Esophagus muscularis mucosa (tissue), 4 donors: ENCODE results near the gene SNX11. TPM values are rescaled to one million over a fixed set of nuclear protein-coding genes. Genes with fewer than 3 reads are reported as not detected.
A peak's percentile ranks its signal among the peaks of the same experiment; 100 is the strongest.
"Not testable (repeated sequence)": the region's sequence is repeated elsewhere in the genome, so short reads cannot be mapped to it uniquely, and the experiment has no call there.

Experiments used
- DNase-seq: peaks from one replicate; pipeline ENCODE4 v3.0.0-alpha.2; 2017; ENCODE audit errors: extremely low spot score
- H3K27ac ChIP-seq, 4 donors: fragments of 200-600 bp; sonication (generic); replicated peaks in 1 of 4; 1 replicate in 3 of 4; 2 replicates in 1 of 4; pipeline ENCODE4 v1.5.1; 2016 to 2019; ENCODE audit warnings: mild to moderate bottlenecking in 1 of 4
- H3K27me3 ChIP-seq, 4 donors: fragments of 200-600 bp; sonication (generic); one replicate each; pipeline versions ENCODE4 v1.5.1 to v1.6.0; 2016 to 2019
- H3K36me3 ChIP-seq, 4 donors: fragments of 200-600 bp; sonication (generic); one replicate each; pipeline ENCODE4 v1.5.1; 2016 to 2019
- H3K4me1 ChIP-seq, 4 donors: fragments of 200-600 bp; sonication (generic); one replicate each; pipeline ENCODE4 v1.5.1; 2016 to 2019
- H3K4me3 ChIP-seq, 4 donors: fragments of 200-600 bp; sonication (generic); 1 replicate in 2 of 4; 2 replicates in 2 of 4; pipeline ENCODE4 v1.5.1; 2016 to 2019; ENCODE audit warnings: mild to moderate bottlenecking in 4 of 4, moderate library complexity in 1 of 4
- H3K9me3 ChIP-seq, 4 donors: fragments of 200-600 bp; sonication (generic); 1 replicate in 3 of 4; 2 replicates in 1 of 4; pipeline ENCODE4 v1.5.1; 2016 to 2019
- CTCF ChIP-seq, 3 experiments: fragments of 200-600 bp in 2 of 3; fragments of 450-650 bp in 1 of 3; sonication (generic) in 2 of 3; IDR thresholded peaks; one replicate each; pipeline ENCODE4 v1.5.1; 2017 to 2019; ENCODE audit warnings: antibody characterized with exemption in 3 of 3, mild to moderate bottlenecking in 2 of 3, moderate library complexity in 1 of 3
- EP300 ChIP-seq: sonication (generic); formaldehyde crosslinking; IDR thresholded peaks from one replicate; pipeline ENCODE4 v1.6.1; 2017; ENCODE audit warnings: antibody characterized with exemption
- POLR2A ChIP-seq: fragments of 450-650 bp; IDR thresholded peaks from one replicate; pipeline ENCODE4 v1.6.1; 2017; ENCODE audit warnings: antibody characterized with exemption, moderate library complexity, mild to moderate bottlenecking, low read depth
- POLR2AphosphoS5 ChIP-seq, 2 donors: sonication (generic); formaldehyde crosslinking; IDR thresholded peaks; one replicate each; pipeline ENCODE4 v1.6.1; 2017; ENCODE audit warnings: antibody characterized with exemption in 2 of 2
- WGBS: methylation state at CpG from one replicate; pipeline ENCODE4 v1.1.5; 2018; 5-methylcytosine and 5-hydroxymethylcytosine counted together
- intact Hi-C: fragments of 100-400 bp; cut with DNase I; formaldehyde crosslinking; loops from one replicate; pipeline ENCODE4 v1.15.1; 2023
- total RNA-seq, 4 donors: library from RNA; depleted of rRNA; stranded (reverse); fragments of >200 nt; gene quantifications; one replicate each; pipeline versions ENCODE4 v1.1.0 to v1.2.1, GENCODE V29; 2016

The SNX11 gene
- total RNA-seq, 4 donors from 2014 or later, result 16.1 to 22.0 (median 20.3) TPM

- Histone ChIP-seq H3K27me3 (no peaks in the 10 kb centered on the region), H3K4me3 (no peak overlapping the region), H3K9me3 (no peaks in the 10 kb centered on the region), H3K4me1 (peaks cover 7 to 31% (median 19%) of the 10 kb centered on the region in 4 donors), H3K27ac (no peak overlapping the region), H3K36me3 (peaks cover 16 to 85% (median 66%) of the 10 kb centered on the region in 4 donors)
- WGBS, result 61% methylated on average over 2 of the region's 3 CpGs
- no peak for DNase-seq
- intact Hi-C loops, result no loop called here
- TF ChIP-seq CTCF (IDR thresholded peaks at IDR 0.05), result peak in 1 of 3 experiments; percentile 29
- no peak for TF ChIP-seq POLR2AphosphoS5 (IDR thresholded peaks at IDR 0.05)
Measured at GRCh38 chr17:48068491-48068961, 39.0 kb upstream of the SNX11 start.

GRCh38 chr17:48070195-48070594 is 37.4 kb upstream of the SNX11 start:
- 61% methylated on average over 2 of the region's 2 CpGs for WGBS
- no peaks in the 10 kb centered on the region for H3K27me3 ChIP-seq

GRCh38 chr17:48071654-48072053 is 35.9 kb upstream of the SNX11 start:
- H3K4me1 ChIP-seq, result peaks cover 5 to 16% (median 8%) of the 10 kb centered on the region in 4 donors
- H3K36me3 ChIP-seq, result peaks cover 31 to 87% (median 64%) of the 10 kb centered on the region in 4 donors
- TF ChIP-seq POLR2A (no peak), POLR2AphosphoS5 (IDR thresholded peaks at IDR 0.05) (no peak)
- no peaks in the 10 kb centered on the region for H3K9me3 ChIP-seq
- no peak for DNase-seq
- H3K27me3 ChIP-seq, result no peaks in the 10 kb centered on the region
- intact Hi-C loops, result no loop called here
- no peak overlapping the region for H3K4me3 ChIP-seq
- 53% methylated on average over 2 of the region's 2 CpGs for WGBS
- no peak overlapping the region for H3K27ac ChIP-seq

More at GRCh38 chr17:48070195-48070594, 37.4 kb upstream of the SNX11 start:
- intact Hi-C loops, result no loop called here
- no peaks in the 10 kb centered on the region for H3K9me3 ChIP-seq
- no peak overlapping the region for H3K4me3 ChIP-seq
- H3K27ac ChIP-seq, result no peak overlapping the region
- H3K36me3 ChIP-seq, result peaks cover 17 to 86% (median 59%) of the 10 kb centered on the region in 4 donors
- H3K4me1 ChIP-seq, result peaks cover 11 to 24% (median 16%) of the 10 kb centered on the region in 4 donors
- TF ChIP-seq POLR2A (no peak), CTCF (IDR thresholded peaks at IDR 0.05) (no peak), EP300 (no peak), POLR2AphosphoS5 (IDR thresholded peaks at IDR 0.05) (no peak)
- DNase-seq, result no peak

GRCh38 chr17:48072811-48073210 is 34.8 kb upstream of the SNX11 start:
- H3K4me1 ChIP-seq, DNase-seq, H3K9me3 ChIP-seq, H3K4me3 ChIP-seq, H3K27ac ChIP-seq, H3K27me3 ChIP-seq, intact Hi-C loops: not testable (repeated sequence)
- H3K36me3 ChIP-seq, result peaks cover 33 to 81% (median 60%) of the 10 kb centered on the region in 4 donors
- 93% methylated on average over 9 of the region's 9 CpGs for WGBS

GRCh38 chr17:48073566-48074094 is 33.9 kb upstream of the SNX11 start:
- Histone ChIP-seq H3K27ac (peak overlapping the region in 3 of 4 donors; percentile 7 to 34 (median 31)), H3K36me3 (peaks cover 33 to 73% (median 54%) of the 10 kb centered on the region in 4 donors)
- not testable (repeated sequence) for H3K4me1 ChIP-seq, H3K27me3 ChIP-seq, H3K4me3 ChIP-seq, H3K9me3 ChIP-seq, DNase-seq
- intact Hi-C loops, result loop anchor here (1.0 kb wide), 1 partner anchor 47 kb away; no protein-coding TSS in a partner anchor
- 92% methylated on average over 5 of the region's 5 CpGs for WGBS

GRCh38 chr17:48074322-48075081 is 33.1 kb upstream of the SNX11 start:
- peaks cover 5 to 9% (median 7%) of the 10 kb centered on the region in 4 donors for H3K4me1 ChIP-seq
- no peaks in the 10 kb centered on the region for H3K9me3 ChIP-seq
- H3K36me3 ChIP-seq, result peaks cover 27 to 64% (median 47%) of the 10 kb centered on the region in 4 donors
- H3K27ac ChIP-seq, result peak overlapping the region in 3 of 4 donors; percentile 7 to 34 (median 31)
- DNase-seq, result peak; percentile 95
- WGBS, result 74% methylated on average over 7 of the region's 7 CpGs
- H3K4me3 ChIP-seq, result no peak overlapping the region
- TF ChIP-seq CTCF (IDR thresholded peaks at IDR 0.05) (peak; percentile 83 to 94 (median 86)), POLR2A (no peak), EP300 (no peak), POLR2AphosphoS5 (IDR thresholded peaks at IDR 0.05) (peak; percentile 30 to 65)
- no peaks in the 10 kb centered on the region for H3K27me3 ChIP-seq
- intact Hi-C loops, result loop anchor here (1.0 to 5.0 kb wide), 2 partner anchors 48 to 53 kb away; no protein-coding TSS in a partner anchor

GRCh38 chr17:48077152-48077551 is 30.4 kb upstream of the SNX11 start:
- H3K27me3 ChIP-seq, H3K9me3 ChIP-seq, H3K27ac ChIP-seq, H3K4me1 ChIP-seq, H3K4me3 ChIP-seq, DNase-seq: not testable (repeated sequence)
- WGBS, result 91% methylated on average over 10 of the region's 10 CpGs
- intact Hi-C loops, result loop anchor here (5.0 kb wide), 1 partner anchor 50 kb away; no protein-coding TSS in a partner anchor
- H3K36me3 ChIP-seq, result peaks cover 18 to 40% (median 30%) of the 10 kb centered on the region in 4 donors
